Tibial nerve (tissue), 4 donors: ENCODE measurements around the gene CLEC10A. TPM values are rescaled to one million over a fixed set of nuclear protein-coding genes. Genes with fewer than 3 reads are reported as not detected.

Source experiments
- DNase-seq, 2 donors: peaks; one replicate each; pipeline ENCODE4 v3.0.0-alpha.2; 2019; ENCODE audit warnings: low spot score in 2 of 2
- H3K27ac ChIP-seq, 4 donors: fragments of 200-600 bp; sonication (generic) in 3 of 4; one replicate each; pipeline ENCODE4 v1.5.1; 2017 to 2019; ENCODE audit warnings: mild to moderate bottlenecking in 1 of 4
- H3K27me3 ChIP-seq, 2 donors: fragments of 200-600 bp; sonication (generic) in 1 of 2; one replicate each; pipeline versions ENCODE4 v1.5.1 to v1.6.0; 2017 to 2019
- H3K36me3 ChIP-seq, 3 donors: fragments of 200-600 bp; sonication (generic); one replicate each; pipeline ENCODE4 v1.5.1; 2018 to 2019
- H3K4me1 ChIP-seq, 4 donors: fragments of 200-600 bp; sonication (generic) in 3 of 4; one replicate each; pipeline ENCODE4 v1.5.1; 2017 to 2019
- H3K4me3 ChIP-seq, 4 donors: fragments of 200-600 bp; sonication (generic) in 3 of 4; one replicate each; pipeline ENCODE4 v1.5.1; 2017 to 2019; ENCODE audit warnings: mild to moderate bottlenecking in 1 of 4, moderate library complexity in 1 of 4
- H3K9me3 ChIP-seq, 4 donors: fragments of 200-600 bp; sonication (generic) in 3 of 4; one replicate each; pipeline ENCODE4 v1.5.1; 2017 to 2019
- CTCF ChIP-seq, 5 experiments: fragments of 200-600 bp in 3 of 5; fragments of 450-650 bp in 2 of 5; sonication (generic) in 3 of 5; IDR thresholded peaks; one replicate each; pipeline ENCODE4 v1.5.1; 2016 to 2019; ENCODE audit warnings: antibody characterized with exemption in 5 of 5, mild to moderate bottlenecking in 3 of 5, moderate library complexity in 2 of 5
- EP300 ChIP-seq, 2 donors: sonication (generic); formaldehyde crosslinking; IDR thresholded peaks; one replicate each; pipeline ENCODE4 v1.6.1; 2017; ENCODE audit warnings: antibody characterized with exemption in 2 of 2, mild to moderate bottlenecking in 1 of 2
- POLR2A ChIP-seq, 2 donors: fragments of 450-650 bp; IDR thresholded peaks; one replicate each; pipeline ENCODE4 v1.6.1; 2017; ENCODE audit warnings: antibody characterized with exemption in 2 of 2, mild to moderate bottlenecking in 2 of 2, moderate library complexity in 2 of 2
- WGBS, 2 donors: methylation state at CpG; one replicate each; pipeline ENCODE4 v1.1.5; 2018; 5-methylcytosine and 5-hydroxymethylcytosine counted together
- total RNA-seq, 4 donors: library from RNA; depleted of rRNA; stranded (reverse); fragments of >200 nt; gene quantifications; one replicate each; pipeline ENCODE4 v1.1.0, GENCODE V29; 2016

The CLEC10A gene
- total RNA-seq, 4 donors from 2014 or later: 2.2 to 19.8 (median 10.3) TPM

DNA sequence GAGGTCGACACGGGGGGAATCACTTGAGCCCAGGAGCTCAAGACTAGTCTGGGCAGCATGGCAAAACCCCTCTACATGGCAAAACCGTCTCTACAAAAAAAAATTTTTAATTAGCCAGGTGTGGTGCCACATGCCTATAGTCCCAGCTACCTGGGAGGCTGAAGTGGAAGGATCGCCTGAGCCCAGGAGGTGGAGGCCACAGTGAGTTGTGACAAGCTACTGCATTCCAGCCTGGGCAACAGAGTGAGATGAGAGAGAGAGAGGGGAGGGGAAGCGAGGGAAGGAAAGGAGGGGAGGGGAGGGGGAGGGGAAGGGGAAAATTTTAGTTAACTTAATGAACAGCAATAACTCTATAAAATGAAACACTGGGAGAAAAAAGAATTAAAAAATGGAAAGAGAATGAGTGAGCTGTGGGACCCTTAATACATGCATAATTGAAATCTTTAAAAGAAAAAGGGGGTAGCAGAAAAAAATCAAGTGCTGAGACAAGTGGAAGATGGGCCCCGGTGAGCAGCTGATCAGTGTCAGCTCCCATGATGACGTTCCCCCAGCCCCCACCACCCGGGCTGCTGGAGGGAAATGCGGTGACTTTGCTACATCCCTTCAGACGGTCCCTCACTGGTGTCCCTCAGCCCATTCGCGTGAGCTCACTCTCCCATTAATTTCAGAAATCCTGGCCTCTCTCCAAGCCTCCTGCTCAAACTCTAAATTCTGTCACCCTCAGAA is 31.9 kb upstream of the CLEC10A start:
- Histone ChIP-seq H3K27me3 (peaks cover 0 to 11% of the 10 kb centered on the region in 2 donors), H3K27ac (no peak overlapping the region), H3K36me3 (no peaks in the 10 kb centered on the region), H3K4me1 (peaks cover 0 to 2% (median 0%) of the 10 kb centered on the region in 4 donors), H3K9me3 (no peaks in the 10 kb centered on the region), H3K4me3 (no peak overlapping the region)
- TF ChIP-seq EP300 (IDR thresholded peaks at IDR 0.05) (no peak), CTCF (IDR thresholded peaks at IDR 0.05) (no peak), POLR2A (IDR thresholded peaks at IDR 0.05) (no peak)
- 28 to 35% methylated on average over 11 to 12 of the region's 12 CpGs for WGBS, 2 donors
- DNase-seq: no peak

GRCh38 chr17:7110617-7111306 is 30.7 kb upstream of the CLEC10A start:
- Histone ChIP-seq H3K36me3 (no peaks in the 10 kb centered on the region), H3K27ac (no peak overlapping the region), H3K4me1 (peaks cover 0 to 2% (median 0%) of the 10 kb centered on the region in 4 donors), H3K9me3 (no peaks in the 10 kb centered on the region), H3K27me3 (peaks cover 0 to 11% of the 10 kb centered on the region in 2 donors), H3K4me3 (no peak overlapping the region)
- TF ChIP-seq POLR2A (IDR thresholded peaks at IDR 0.05) (no peak), CTCF (IDR thresholded peaks at IDR 0.05) (no peak), EP300 (IDR thresholded peaks at IDR 0.05) (no peak)
- DNase-seq: no peak
- WGBS, 2 donors: 44 to 48% methylated on average over 11 of the region's 11 CpGs

- no peak for DNase-seq
Observed at GRCh38 chr17:7109461-7110322, 29.6 kb upstream of the CLEC10A start.

GRCh38 chr17:7108981-7109380 is 28.9 kb upstream of the CLEC10A start:
- Histone ChIP-seq H3K4me3 (no peak overlapping the region), H3K27me3 (peaks cover 0 to 11% of the 10 kb centered on the region in 2 donors), H3K9me3 (no peaks in the 10 kb centered on the region), H3K36me3 (no peaks in the 10 kb centered on the region), H3K4me1 (no peaks in the 10 kb centered on the region), H3K27ac (no peak overlapping the region)
- WGBS, 2 donors: 74 to 76% methylated on average over 9 of the region's 9 CpGs
- no peak for DNase-seq
- TF ChIP-seq CTCF (IDR thresholded peaks at IDR 0.05): no peak
- TF ChIP-seq EP300 (IDR thresholded peaks at IDR 0.05): no peak
- no peak for TF ChIP-seq POLR2A (IDR thresholded peaks at IDR 0.05)

More at GRCh38 chr17:7109461-7110322, 29.6 kb upstream of the CLEC10A start:
- H3K27ac ChIP-seq: no peak overlapping the region
- no peaks in the 10 kb centered on the region for H3K36me3 ChIP-seq
- 70 to 77% methylated on average over 10 of the region's 10 CpGs for WGBS, 2 donors
- no peak for TF ChIP-seq EP300 (IDR thresholded peaks at IDR 0.05)
- TF ChIP-seq CTCF (IDR thresholded peaks at IDR 0.05): no peak
- no peak for TF ChIP-seq POLR2A (IDR thresholded peaks at IDR 0.05)
- no peaks in the 10 kb centered on the region for H3K9me3 ChIP-seq
- no peak overlapping the region for H3K4me3 ChIP-seq
- no peaks in the 10 kb centered on the region for H3K4me1 ChIP-seq
- H3K27me3 ChIP-seq: peaks cover 0 to 11% of the 10 kb centered on the region in 2 donors
